Measurements from ENCODE around the gene IL22RA1.

GRCh38 chr1:24121406-24121805, 21.5 kb downstream of the IL22RA1 start:
- TF ChIP-seq CTCF (conservative IDR thresholded peaks at IDR 0.05) (no peak), EZH2 (IDR thresholded peaks at IDR 0.05; ENCODE audit: low read depth) (no peak)
